ENCODE results near the gene TMED3.

- TF ChIP-seq EZH2 (IDR thresholded peaks at IDR 0.05) (no peak), CTCF (IDR thresholded peaks at IDR 0.05 in 2 of 3, conservative IDR thresholded peaks at IDR 0.05 in 1 of 3; ENCODE audit: borderline replicate concordance in 1 of 3, insufficient read depth in 1 of 3, low read depth in 2 of 3, low read length in 2 of 3) (no peak), RAD21 (IDR thresholded peaks at IDR 0.05; ENCODE audit: low read depth) (no peak), SRF (IDR thresholded peaks at IDR 0.05; ENCODE audit: low read depth) (no peak), EZH2phosphoT487 (IDR thresholded peaks at IDR 0.05; ENCODE audit: borderline replicate concordance) (no peak), EGR1 (IDR thresholded peaks at IDR 0.05; ENCODE audit: low read depth) (no peak), POLR2A (IDR thresholded peaks at IDR 0.05; ENCODE audit: borderline replicate concordance, extremely low read depth, insufficient read depth, insufficient read length) (no peak), SP1 (IDR thresholded peaks at IDR 0.05; ENCODE audit: low read depth) (no peak), MAX (IDR thresholded peaks at IDR 0.05) (no peak), JUND (IDR thresholded peaks at IDR 0.05) (no peak), POLR2AphosphoS5 (IDR thresholded peaks at IDR 0.05; ENCODE audit: low read depth, low read length) (no peak), YY1 (IDR thresholded peaks at IDR 0.05; ENCODE audit: extremely low read depth, insufficient replicate concordance, low read depth, low read length) (no peak)
These were observed 61.5 kb downstream of the TMED3 start for GRCh38 chr15:79372428-79372827.
